ENCODE measurements around the gene PER3.
"Not testable (repeated sequence)": the region's sequence is repeated elsewhere in the genome, so short reads cannot be mapped to it uniquely, and the experiment has no call there.

PER3 gene

GRCh38 chr1:7780976-7781375 lies 3.1 kb upstream of the PER3 start:
- DNase-seq: no peak

GRCh38 chr1:7781501-7781900 lies 2.6 kb upstream of the PER3 start:
- no peak for DNase-seq

GRCh38 chr1:7781923-7782495 lies 2.1 kb upstream of the PER3 start:
- DNase-seq: no peak

GRCh38 chr1:7783178-7783711 lies 846 bp upstream of the PER3 start:
- peak; percentile 78 for DNase-seq

- DNase-seq: no peak
Observed at GRCh38 chr1:7784492-7785071, 491 bp downstream of the PER3 start.

- DNase-seq: no peak
Observed at GRCh38 chr1:7785108-7785507, 1.0 kb downstream of the PER3 start.

GRCh38 chr1:7786795-7787194 lies 2.7 kb downstream of the PER3 start:
- DNase-seq: no peak

GRCh38 chr1:7789828-7790227 lies 5.7 kb downstream of the PER3 start:
- DNase-seq: no peak

- DNase-seq: not testable (repeated sequence)
Observed at GRCh38 chr1:7791027-7791426, 6.9 kb downstream of the PER3 start.

GRCh38 chr1:7795406-7795805 lies 11.3 kb downstream of the PER3 start:
- no peak for DNase-seq

- DNase-seq: no peak
Observed at GRCh38 chr1:7805460-7805859, 21.4 kb downstream of the PER3 start.

GRCh38 chr1:7808253-7808844 lies 24.3 kb downstream of the PER3 start:
- DNase-seq: peak; percentile 31

GRCh38 chr1:7809742-7810141 lies 25.7 kb downstream of the PER3 start:
- DNase-seq: no peak

- peak; percentile 94 for DNase-seq
Observed at GRCh38 chr1:7810395-7810794, 26.3 kb downstream of the PER3 start.

GRCh38 chr1:7811476-7811875 lies 27.4 kb downstream of the PER3 start:
- DNase-seq: no peak

- DNase-seq: no peak
Observed at GRCh38 chr1:7813677-7814373, 29.7 kb downstream of the PER3 start.

GRCh38 chr1:7821282-7821681 lies 37.2 kb downstream of the PER3 start:
- no peak for DNase-seq

- DNase-seq: no peak
Observed at GRCh38 chr1:7824701-7825100, 40.6 kb downstream of the PER3 start.

GRCh38 chr1:7826363-7826762 lies 42.3 kb downstream of the PER3 start:
- no peak for DNase-seq

- DNase-seq: no peak
Observed at GRCh38 chr1:7827126-7827955, 43.2 kb downstream of the PER3 start.

GRCh38 chr1:7831458-7831857 lies 47.4 kb downstream of the PER3 start:
- no peak for DNase-seq

GRCh38 chr1:7833035-7833434 lies 48.9 kb downstream of the PER3 start:
- DNase-seq: no peak

- DNase-seq: no peak
Observed at GRCh38 chr1:7838714-7839113, 54.6 kb downstream of the PER3 start.
